ENCODE measurements around the gene ZNF554.
"Not testable (repeated sequence)": the region's sequence is repeated elsewhere in the genome, so short reads cannot be mapped to it uniquely, and the experiment has no call there.

ZNF554 gene

DNA sequence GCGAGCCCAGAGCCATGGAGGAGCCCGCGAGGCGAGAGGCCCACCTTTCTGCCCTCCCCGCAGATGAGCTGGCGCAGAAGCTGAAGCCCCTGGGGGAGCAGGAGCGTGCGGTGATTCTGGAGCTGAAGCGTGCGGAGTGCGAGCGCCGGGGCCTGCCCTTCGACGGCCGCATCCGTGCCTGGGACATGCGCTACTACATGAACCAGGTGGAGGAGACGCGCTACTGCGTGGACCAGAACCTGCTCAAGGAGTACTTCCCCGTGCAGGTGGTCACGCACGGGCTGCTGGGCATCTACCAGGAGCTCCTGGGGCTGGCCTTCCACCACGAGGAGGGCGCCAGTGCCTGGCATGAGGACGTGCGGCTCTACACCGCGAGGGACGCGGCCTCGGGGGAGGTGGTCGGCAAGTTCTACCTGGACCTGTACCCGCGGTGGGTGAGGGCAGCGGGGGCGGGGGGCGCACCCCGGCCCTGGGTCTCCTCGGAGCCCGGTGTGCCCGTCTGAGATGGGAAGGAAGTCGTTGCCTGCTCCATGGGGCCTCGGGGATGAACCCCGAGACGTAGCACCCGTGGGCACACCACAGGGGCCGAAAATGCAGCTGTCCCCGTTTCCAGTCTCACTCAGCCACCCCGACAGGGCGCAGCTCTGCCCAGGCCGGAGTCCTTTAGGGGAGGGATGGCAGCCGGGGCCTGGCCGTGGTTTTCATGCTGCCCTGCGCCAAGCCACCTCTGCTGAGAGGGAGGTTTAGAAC, 12.1 kb upstream of the ZNF554 start:
- no peak for DNase-seq (ENCODE audit: low read depth in 2 of 2)

- no peak for DNase-seq (ENCODE audit: low read depth in 2 of 2)
Observed at GRCh38 chr19:2808129-2808941, 11.3 kb upstream of the ZNF554 start.

GRCh38 chr19:2809387-2810140, 10.1 kb upstream of the ZNF554 start:
- no peak for DNase-seq (ENCODE audit: low read depth in 2 of 2)

- no peak for DNase-seq (ENCODE audit: low read depth in 2 of 2)
Observed at GRCh38 chr19:2810141-2811091, 9.3 kb upstream of the ZNF554 start.

GRCh38 chr19:2811221-2811722, 8.4 kb upstream of the ZNF554 start:
- no peak for DNase-seq (ENCODE audit: low read depth in 2 of 2)

GRCh38 chr19:2811735-2812413, 7.8 kb upstream of the ZNF554 start:
- no peak for DNase-seq (ENCODE audit: low read depth in 2 of 2)

DNA sequence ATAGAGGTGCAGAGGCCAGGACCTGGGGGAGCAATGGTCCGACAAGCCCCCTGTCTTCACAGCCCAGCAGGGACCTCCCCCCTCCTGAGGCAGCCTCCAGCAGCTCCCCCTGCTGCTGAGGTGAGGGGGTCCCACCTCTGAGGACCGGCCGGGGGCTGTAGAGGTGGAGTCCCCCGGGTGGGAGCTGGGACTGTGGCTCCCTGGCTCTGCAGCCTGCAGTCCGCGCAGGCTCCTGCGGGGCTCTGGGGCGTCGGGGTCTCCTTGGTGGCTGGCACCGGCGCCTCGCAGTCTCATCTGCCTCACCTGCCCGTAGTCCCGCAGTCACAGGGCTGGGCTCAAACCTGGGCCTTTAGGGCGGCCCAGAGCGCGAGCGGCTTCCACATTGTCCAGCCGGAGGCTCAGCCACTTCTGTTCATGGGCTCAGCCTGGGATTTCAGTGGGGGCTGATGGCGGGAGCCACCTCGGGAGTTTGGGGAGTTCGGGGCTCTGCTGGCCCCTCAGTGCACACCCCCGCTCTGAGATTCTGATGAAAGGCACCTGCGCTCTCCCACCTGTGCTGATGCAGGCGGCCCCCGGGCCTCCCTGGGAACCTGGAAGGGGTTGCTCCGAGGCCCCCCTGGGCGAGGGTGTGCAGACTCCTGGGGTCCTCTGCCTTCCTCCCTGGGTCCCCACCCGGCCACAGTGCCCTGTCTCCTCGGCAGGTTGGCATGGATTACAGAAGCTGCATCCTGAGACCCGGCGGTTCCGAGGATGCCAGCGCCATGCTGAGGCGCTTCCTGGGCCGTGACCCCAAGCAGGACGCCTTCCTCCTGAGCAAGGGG, 7.0 kb upstream of the ZNF554 start:
- DNase-seq (ENCODE audit: low read depth in 2 of 2) = no peak

GRCh38 chr19:2813235-2814160, 6.2 kb upstream of the ZNF554 start:
- DNase-seq (ENCODE audit: low read depth in 2 of 2) = no peak

GRCh38 chr19:2814426-2814825, 5.2 kb upstream of the ZNF554 start:
- DNase-seq (ENCODE audit: low read depth in 2 of 2) = no peak

DNA sequence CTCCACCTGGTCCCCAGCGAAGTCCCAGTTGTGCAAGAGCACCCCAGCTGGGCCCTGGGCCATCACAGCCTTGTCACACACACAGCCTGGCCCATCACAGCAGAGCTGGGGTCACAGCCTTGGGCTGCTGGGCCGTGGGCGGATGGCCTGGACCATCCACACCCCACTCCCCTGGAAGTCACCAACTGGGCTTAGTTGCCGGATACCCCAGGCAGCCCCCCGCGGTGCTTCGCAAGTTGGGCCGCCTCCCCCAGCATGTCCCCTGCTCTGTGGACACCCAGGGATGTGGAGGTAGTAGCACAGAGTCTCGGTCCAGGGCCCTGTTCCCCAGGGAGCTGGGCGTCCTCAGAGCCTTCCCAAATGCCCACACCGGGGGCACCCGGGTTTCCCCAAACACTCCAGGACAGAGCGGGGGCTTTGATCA, 4.5 kb upstream of the ZNF554 start:
- DNase-seq (ENCODE audit: low read depth in 2 of 2) = no peak

DNA sequence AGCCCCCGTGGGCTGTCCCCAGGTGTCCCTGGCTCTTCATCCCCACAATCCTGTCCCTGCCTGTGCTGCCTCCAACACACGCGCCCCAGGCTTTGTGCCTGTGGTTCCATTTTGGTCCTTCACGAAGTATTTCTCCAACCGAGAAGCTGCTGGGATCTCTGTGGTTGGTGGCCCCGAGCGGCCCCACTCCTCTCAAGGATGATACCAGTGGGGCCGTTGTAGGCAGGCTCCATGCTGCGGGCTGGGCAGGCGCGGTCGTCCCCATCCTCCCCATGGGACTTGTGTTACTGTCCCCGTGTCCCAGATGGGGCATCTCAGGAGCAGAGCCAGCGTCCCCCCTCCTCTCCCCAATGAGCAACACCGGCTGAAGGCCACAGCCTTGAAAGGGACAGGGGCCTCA, 3.7 kb upstream of the ZNF554 start:
- no peak for DNase-seq (ENCODE audit: low read depth in 2 of 2)

GRCh38 chr19:2816641-2817040, 3.0 kb upstream of the ZNF554 start:
- no peak for DNase-seq (ENCODE audit: low read depth in 2 of 2)

DNA sequence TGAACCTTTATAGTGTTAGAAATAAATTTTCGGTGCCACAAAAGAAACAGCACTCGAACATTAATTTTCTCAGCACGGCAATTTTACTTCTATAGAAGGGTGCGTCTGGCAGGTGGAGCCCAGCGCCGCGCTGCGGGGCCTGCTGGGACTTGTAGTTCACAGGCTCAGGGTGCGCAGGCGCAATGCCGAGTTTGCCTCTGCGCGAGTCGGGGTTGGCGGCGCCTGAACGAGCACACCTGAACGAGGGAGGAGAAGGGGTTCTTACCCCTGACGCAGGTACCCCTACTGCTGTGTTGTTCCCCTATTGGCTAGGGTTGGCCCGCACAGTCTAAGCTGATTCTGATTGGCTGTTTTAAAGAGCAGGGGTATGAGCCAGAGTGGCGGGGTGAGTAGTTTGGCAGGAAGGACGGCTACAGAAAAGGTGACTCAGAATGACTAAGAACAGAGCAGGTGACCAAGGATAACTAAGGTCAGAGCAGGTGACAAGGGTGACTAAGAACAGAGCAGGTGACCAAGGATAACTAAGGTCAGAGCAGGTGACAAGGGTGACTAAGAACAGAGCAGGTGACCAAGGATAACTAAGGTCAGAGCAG, 2.3 kb upstream of the ZNF554 start:
- DNase-seq (ENCODE audit: low read depth in 2 of 2) = not testable (repeated sequence)

GRCh38 chr19:2820112-2820702, 539 bp downstream of the ZNF554 start:
- no peak for DNase-seq (ENCODE audit: low read depth in 2 of 2)

- no peak for DNase-seq (ENCODE audit: low read depth in 2 of 2)
Observed at GRCh38 chr19:2822846-2823245, 3.2 kb downstream of the ZNF554 start.

- DNase-seq (ENCODE audit: low read depth in 2 of 2) = no peak
Observed at GRCh38 chr19:2823646-2824045, 4.0 kb downstream of the ZNF554 start.

GRCh38 chr19:2824129-2824528, 4.5 kb downstream of the ZNF554 start:
- DNase-seq (ENCODE audit: low read depth in 2 of 2) = no peak

DNA sequence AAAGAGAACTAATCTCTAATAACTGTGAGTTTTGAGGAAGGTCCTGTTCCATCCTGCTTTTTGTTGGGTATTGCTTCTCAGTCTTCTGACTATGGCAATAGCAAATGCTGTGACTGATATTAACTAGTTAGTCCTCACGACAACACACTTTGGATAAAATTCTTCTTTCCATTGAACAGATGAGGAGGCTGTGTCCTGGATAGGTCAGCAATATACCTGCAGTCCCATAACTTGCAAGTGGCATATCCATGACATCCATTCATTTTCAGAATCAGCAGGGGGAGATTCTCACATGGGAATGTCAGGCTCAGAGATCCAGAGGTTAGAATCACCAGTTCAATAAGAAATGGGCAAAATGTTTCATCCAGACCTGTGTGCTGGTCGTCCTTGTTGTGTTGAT, 7.4 kb downstream of the ZNF554 start:
- DNase-seq (ENCODE audit: low read depth in 2 of 2) = no peak
